ENCODE results near the gene PLA2G10.

PLA2G10 gene

DNA sequence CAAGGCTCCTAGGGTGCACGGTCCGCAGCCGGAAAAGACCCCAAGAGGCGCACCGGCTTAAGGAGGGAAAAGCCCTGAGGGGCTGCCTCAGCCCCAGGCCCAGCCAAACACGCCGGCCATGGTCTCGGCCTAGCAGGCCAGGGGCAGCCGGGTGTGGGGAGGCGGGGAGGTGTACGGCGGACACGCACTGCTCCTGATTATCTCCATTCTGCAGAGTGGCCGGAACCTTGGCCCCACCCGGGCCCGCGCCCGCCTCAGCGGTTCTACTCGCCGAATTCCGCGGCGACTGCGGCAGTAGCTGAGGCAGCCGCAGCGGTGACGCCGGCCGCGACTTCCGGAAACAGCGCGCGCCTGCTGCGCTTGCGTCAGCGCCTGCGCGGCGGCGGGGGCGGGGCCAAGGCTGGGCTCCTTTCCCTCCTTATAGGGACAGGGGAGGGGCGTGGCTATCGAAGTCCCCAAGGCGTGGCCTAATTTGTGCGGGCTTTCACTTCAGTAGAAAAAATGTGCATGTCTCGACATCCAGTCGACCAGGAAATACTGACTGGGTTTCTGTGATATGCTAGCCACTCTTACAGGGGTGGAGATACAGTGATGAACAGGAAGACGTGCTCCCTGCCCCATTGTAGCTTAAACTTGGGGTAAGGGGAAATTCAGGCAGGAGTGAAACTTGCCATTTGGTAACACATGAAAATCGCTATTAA is 64.0 kb downstream of the PLA2G10 start, which contains the start of gene PARN (continued):
- peak; percentile 37; the same call in 1 of the 2 replicates for TF ChIP-seq ELK4 (IDR thresholded peaks at IDR 0.05; ENCODE audit: borderline replicate concordance, low read depth, low read length)
- peak; percentile 54; the same call in 1 of the 2 replicates for TF ChIP-seq KLF7 (tag by site-specific recombination; IDR thresholded peaks at IDR 0.05; ENCODE audit: borderline replicate concordance)
- peak; percentile 68 for TF ChIP-seq ZNF341 (tag by site-specific recombination; IDR thresholded peaks at IDR 0.05; ENCODE audit: low read depth)
- no peak; the same call in 1 of the 2 replicates for TF ChIP-seq ZNF391 (tag by site-specific recombination; IDR thresholded peaks at IDR 0.05; ENCODE audit: borderline replicate concordance, low read depth)
- TF ChIP-seq ZBTB20 (tag by site-specific recombination; IDR thresholded peaks at IDR 0.05), result peak; percentile 56; the same call in 1 of the 2 replicates
- TF ChIP-seq ZBTB44 (tag by site-specific recombination; IDR thresholded peaks at IDR 0.05), result no peak
- 0 out of 2 replicates have a peak, but pooled peaks have one; percentile 17 for TF ChIP-seq ZNF10 (tag by site-specific recombination; IDR thresholded peaks at IDR 0.05)
- TF ChIP-seq ZNF501 (tag by site-specific recombination; IDR thresholded peaks at IDR 0.05), result peak; percentile 69; the same call in 1 of the 2 replicates
- TF ChIP-seq ZNF146 (tag by site-specific recombination; IDR thresholded peaks at IDR 0.05), result no peak
- TF ChIP-seq ZFP37 (tag by site-specific recombination; IDR thresholded peaks at IDR 0.05), result peak; percentile 87
- TF ChIP-seq KLF1 (tag by site-specific recombination; IDR thresholded peaks at IDR 0.05), result peak; percentile 50; the same call in 1 of the 2 replicates
- TF ChIP-seq ZNF560 (tag by site-specific recombination; IDR thresholded peaks at IDR 0.05; ENCODE audit: borderline replicate concordance), result no peak
- TF ChIP-seq SCRT1 (tag by site-specific recombination; IDR thresholded peaks at IDR 0.05; ENCODE audit: borderline replicate concordance), result no peak
- TF ChIP-seq, protein P1, sequence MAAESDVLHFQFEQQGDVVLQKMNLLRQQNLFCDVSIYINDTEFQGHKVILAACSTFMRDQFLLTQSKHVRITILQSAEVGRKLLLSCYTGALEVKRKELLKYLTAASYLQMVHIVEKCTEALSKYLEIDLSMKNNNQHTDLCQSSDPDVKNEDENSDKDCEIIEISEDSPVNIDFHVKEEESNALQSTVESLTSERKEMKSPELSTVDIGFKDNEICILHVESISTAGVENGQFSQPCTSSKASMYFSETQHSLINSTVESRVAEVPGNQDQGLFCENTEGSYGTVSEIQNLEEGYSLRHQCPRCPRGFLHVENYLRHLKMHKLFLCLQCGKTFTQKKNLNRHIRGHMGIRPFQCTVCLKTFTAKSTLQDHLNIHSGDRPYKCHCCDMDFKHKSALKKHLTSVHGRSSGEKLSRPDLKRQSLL (tag by site-specific recombination; IDR thresholded peaks at IDR 0.05), result no peak
- peak; percentile 99 for TF ChIP-seq ZNF335 (tag by site-specific recombination; conservative IDR thresholded peaks at IDR 0.05)
- TF ChIP-seq SP3 (tag by site-specific recombination; IDR thresholded peaks at IDR 0.05), result peak; percentile 78
- TF ChIP-seq GLI2 (tag by site-specific recombination; IDR thresholded peaks at IDR 0.05; ENCODE audit: borderline replicate concordance, low read depth), result no peak
- 0 out of 2 replicates have a peak, but pooled peaks have one; percentile 51 for TF ChIP-seq ZNF626 (tag by site-specific recombination; IDR thresholded peaks at IDR 0.05)
- no peak for TF ChIP-seq ZNF776 (tag by site-specific recombination; IDR thresholded peaks at IDR 0.05; ENCODE audit: borderline replicate concordance)
- TF ChIP-seq KLF10 (tag by site-specific recombination; IDR thresholded peaks at IDR 0.05), result peak; percentile 84
- no peak for TF ChIP-seq FEZF1 (tag by site-specific recombination; IDR thresholded peaks at IDR 0.05)
- TF ChIP-seq GLIS2 (tag by site-specific recombination; IDR thresholded peaks at IDR 0.05), result no peak; the same call in none of the 2 replicates
- 0 out of 2 replicates have a peak, but pooled peaks have one; percentile 24 for TF ChIP-seq PRDM10 (tag by site-specific recombination; IDR thresholded peaks at IDR 0.05)
- TF ChIP-seq SETDB1 (IDR thresholded peaks at IDR 0.05; ENCODE audit: insufficient read length, low read length), result no peak
- TF ChIP-seq ZNF777 (tag by site-specific recombination; IDR thresholded peaks at IDR 0.05; ENCODE audit: borderline replicate concordance), result no peak
- peak; percentile 62; the same call in 1 of the 2 replicates for TF ChIP-seq ZIC2 (tag by site-specific recombination; IDR thresholded peaks at IDR 0.05)
- TF ChIP-seq ZBTB26 (tag by site-specific recombination; optimal IDR thresholded peaks at IDR 0.05), result peak; percentile 94
- peak; percentile 65 for TF ChIP-seq ZBTB21 (tag by site-specific recombination; IDR thresholded peaks at IDR 0.05)
- no peak for TF ChIP-seq ZNF23 (tag by site-specific recombination; IDR thresholded peaks at IDR 0.05; ENCODE audit: borderline replicate concordance)
- TF ChIP-seq ZNF549 (tag by site-specific recombination; IDR thresholded peaks at IDR 0.05), result no peak
- no peak for TF ChIP-seq TRIM28 (IDR thresholded peaks at IDR 0.05; ENCODE audit: borderline replicate concordance, low read length)
- TF ChIP-seq ZNF621 (tag by site-specific recombination; IDR thresholded peaks at IDR 0.05), result no peak

All from HEK293 (cell line).